Measurements from ENCODE around the gene LPXN.

Gene LPXN

GRCh38 chr11:58575377-58576020 lies at the start of gene LPXN:
LPXN (minus strand) TSS chr11:58575856; CDS start chr11:58575772, 84 bp downstream.
- peak; percentile 36 for DNase-seq (ENCODE audit: low read depth)

- DNase-seq (ENCODE audit: low read depth), result no peak
Observed at GRCh38 chr11:58625086-58625485, 49.4 kb upstream of the LPXN start.

GRCh38 chr11:58622344-58622743 lies 46.7 kb upstream of the LPXN start, which contains the start of gene CNTF:
CNTF (plus strand) TSS chr11:58622665; CDS start chr11:58622753, 88 bp downstream.
- DNase-seq (ENCODE audit: low read depth), result no peak

- no peak for DNase-seq (ENCODE audit: low read depth)
Observed at GRCh38 chr11:58621586-58622262, 46.1 kb upstream of the LPXN start.

- DNase-seq (ENCODE audit: low read depth), result no peak
Observed at GRCh38 chr11:58617976-58618557, 42.4 kb upstream of the LPXN start.

- DNase-seq (ENCODE audit: low read depth), result peak; percentile 81
Observed at GRCh38 chr11:58616594-58616993, 40.9 kb upstream of the LPXN start.

- DNase-seq (ENCODE audit: low read depth), result no peak
Observed at GRCh38 chr11:58615559-58615958, 39.9 kb upstream of the LPXN start.

GRCh38 chr11:58613228-58613627 lies 37.6 kb upstream of the LPXN start:
- no peak for DNase-seq (ENCODE audit: low read depth)

GRCh38 chr11:58609723-58610122 lies 34.1 kb upstream of the LPXN start:
- DNase-seq (ENCODE audit: low read depth), result no peak

GRCh38 chr11:58608331-58608730 lies 32.7 kb upstream of the LPXN start:
- DNase-seq (ENCODE audit: low read depth), result no peak

- DNase-seq (ENCODE audit: low read depth), result no peak
Observed at GRCh38 chr11:58606930-58607714, 31.5 kb upstream of the LPXN start.

- no peak for DNase-seq (ENCODE audit: low read depth)
Observed at GRCh38 chr11:58600510-58600909, 24.9 kb upstream of the LPXN start.

GRCh38 chr11:58597486-58598144 lies 22.0 kb upstream of the LPXN start:
- no peak for DNase-seq (ENCODE audit: low read depth)

- peak; percentile 8 for DNase-seq (ENCODE audit: low read depth)
Observed at GRCh38 chr11:58596621-58597020, 21.0 kb upstream of the LPXN start.

GRCh38 chr11:58594826-58595225 lies 19.2 kb upstream of the LPXN start:
- DNase-seq (ENCODE audit: low read depth), result no peak

- DNase-seq (ENCODE audit: low read depth), result no peak
Observed at GRCh38 chr11:58592760-58593472, 17.3 kb upstream of the LPXN start.

- DNase-seq (ENCODE audit: low read depth), result no peak
Observed at GRCh38 chr11:58591659-58592058, 16.0 kb upstream of the LPXN start.

GRCh38 chr11:58586998-58587397 lies 11.3 kb upstream of the LPXN start:
- no peak for DNase-seq (ENCODE audit: low read depth)

- DNase-seq (ENCODE audit: low read depth), result no peak
Observed at GRCh38 chr11:58582437-58582836, 6.8 kb upstream of the LPXN start.

GRCh38 chr11:58580311-58580710 lies 4.7 kb upstream of the LPXN start:
- no peak for DNase-seq (ENCODE audit: low read depth)

Measured in GM04504 (cell line).